Stimulated activated CD8-positive, alpha-beta memory T cell treated with anti-CD3 and anti-CD28 coated beads, Interleukin-7, amount 100 ng/mL, for 1 hour (primary cell): Measurements from ENCODE around the gene TACO1.

Experiments used
- DNase-seq, 2 donors: peaks; one replicate each; pipeline ENCODE4 v3.0.0-alpha.2; 2020; ENCODE audit warnings: low read depth in 2 of 2

Gene TACO1

DNA sequence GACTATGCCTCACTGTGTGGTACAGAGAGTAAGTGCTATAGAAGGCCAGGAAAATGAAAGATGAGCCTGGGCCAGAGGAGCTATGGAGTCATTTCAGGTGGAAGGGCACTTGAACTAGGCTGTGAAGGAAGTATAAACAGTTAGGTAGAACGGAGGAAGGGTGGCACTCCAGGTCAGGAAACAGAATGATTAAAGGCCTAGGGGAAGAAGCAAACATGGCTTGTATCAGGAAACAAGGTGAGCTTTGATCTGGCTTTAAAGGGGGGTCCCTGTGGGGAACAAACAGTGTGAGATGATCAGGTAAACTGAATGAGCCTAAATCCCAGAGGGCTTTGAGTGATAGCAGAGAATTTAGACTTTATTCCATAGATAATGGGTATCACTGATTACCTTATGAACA, 38.4 kb downstream of the TACO1 start:
- DNase-seq: no peak

DNA sequence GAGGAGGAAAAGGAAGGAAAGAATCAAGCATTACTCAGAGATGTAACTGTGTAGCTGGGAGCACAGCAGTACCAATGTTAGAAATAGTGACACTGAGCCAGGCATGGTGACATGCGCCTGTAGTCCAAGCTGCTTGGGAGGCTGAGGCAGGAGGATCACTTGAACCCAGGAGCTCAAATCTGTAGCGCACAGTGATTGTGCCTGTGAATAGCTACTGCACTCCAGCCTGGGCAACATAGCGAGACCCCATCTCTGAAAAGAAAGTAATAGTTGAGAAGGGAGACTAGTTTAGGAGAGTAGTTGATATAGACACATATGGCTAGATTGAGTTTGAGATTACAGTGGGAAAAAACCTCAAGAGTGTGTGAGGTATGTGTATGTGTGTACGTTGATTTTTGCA, 39.3 kb downstream of the TACO1 start:
- DNase-seq: no peak

DNA sequence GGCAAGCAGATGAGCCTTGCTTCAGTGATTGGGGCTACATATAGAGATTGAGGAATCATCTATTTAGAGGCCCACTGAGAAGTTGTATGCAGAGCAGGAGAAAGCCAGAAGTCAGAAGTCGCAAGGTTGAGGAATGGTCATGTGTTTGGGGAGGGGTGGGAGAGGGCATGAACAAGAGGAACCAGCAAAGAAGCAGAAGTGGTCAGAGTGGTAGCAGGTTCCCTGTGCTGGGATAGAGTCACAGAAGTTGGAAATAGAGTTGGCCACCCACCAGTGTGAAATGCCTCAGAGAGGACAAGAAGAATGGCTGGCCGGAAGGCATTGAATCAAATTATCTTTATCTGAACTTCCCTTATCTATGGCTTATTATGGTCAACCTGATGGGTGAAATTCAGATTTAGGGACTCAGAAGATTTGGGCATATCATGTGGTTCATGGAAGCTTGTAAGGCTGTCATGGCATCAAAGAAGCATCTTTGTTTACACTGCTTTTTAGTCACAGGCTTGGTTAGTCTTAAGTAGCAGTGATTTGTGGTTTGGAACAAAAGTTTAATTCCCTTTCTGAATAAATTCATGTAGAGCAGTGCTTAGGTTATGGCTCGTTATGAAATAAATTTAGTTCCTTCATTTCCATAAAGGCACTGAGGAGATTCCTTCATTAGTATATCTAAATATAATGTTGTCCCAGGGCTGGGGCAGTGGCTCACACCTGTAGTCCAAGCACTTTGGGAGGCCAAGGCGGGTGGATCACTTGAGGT, 41.2 kb downstream of the TACO1 start:
- DNase-seq: no peak

DNA sequence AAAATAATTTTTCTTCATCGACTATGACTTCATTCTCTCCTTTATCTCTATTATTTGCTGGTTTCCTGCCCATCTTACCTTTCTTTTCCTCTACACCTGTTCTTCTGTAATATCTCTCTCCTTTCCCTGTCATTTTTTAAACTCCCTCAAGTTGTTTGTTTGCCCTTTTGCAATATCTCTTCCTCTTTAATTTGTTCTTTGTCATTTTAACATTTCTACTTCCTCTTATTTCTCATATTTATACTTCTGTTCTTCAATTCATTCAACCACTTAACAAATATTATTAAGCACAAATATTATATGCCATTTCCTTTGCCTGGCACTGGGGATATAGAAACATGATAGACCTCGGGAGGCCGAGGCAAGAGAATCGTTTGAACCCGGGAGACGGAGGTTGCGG, 44.2 kb downstream of the TACO1 start:
- DNase-seq: no peak

DNA sequence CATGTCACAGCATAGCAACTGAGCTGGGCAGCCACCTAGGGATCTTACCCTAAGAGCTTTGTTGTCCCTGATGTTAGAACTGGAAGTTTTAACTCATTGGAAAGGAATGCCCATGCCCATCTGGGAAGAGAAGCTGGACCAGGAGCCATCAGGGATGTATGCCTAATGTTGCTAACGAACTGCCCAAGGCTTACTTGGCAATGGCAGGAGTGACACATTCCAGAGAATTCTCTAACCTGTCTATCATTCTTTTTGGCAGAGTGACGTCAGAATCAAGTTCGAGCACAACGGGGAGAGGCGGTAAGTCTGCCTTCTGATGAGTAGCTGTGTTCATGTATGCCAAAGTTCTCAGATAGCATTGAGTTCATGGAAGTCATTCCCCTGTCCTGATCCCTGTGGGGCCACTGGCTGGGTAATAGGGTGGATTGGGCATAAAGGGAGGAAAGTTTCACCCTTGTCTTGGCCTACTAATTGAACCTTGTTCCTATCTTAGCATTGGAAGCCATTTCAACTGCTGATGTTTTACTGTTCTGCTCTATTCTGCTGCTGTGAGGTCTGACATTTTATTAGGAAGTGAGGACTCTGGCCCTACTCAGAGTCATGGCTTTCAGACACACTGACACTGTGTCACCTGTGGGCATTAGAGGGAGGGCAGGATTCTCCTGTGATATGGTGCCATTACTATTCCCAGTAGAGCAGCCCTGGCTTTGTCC, 45.2 kb downstream of the TACO1 start:
- DNase-seq: no peak

DNA sequence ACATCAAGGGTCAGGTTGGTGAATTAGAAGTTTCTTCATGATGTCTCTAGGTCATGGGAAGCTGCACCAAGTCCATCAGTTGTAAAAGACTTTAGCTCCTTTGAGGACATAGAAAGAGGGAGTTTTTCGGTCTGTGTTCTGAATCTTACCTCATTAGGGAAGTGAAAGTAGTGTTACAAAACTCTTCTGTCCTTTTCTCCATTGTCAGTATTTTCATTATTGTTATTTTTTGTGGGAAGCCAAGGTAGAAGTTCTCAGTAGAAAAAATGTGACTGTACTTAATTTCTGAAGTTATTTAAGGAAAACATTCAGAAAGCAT, 45.8 kb downstream of the TACO1 start:
- DNase-seq: no peak

DNA sequence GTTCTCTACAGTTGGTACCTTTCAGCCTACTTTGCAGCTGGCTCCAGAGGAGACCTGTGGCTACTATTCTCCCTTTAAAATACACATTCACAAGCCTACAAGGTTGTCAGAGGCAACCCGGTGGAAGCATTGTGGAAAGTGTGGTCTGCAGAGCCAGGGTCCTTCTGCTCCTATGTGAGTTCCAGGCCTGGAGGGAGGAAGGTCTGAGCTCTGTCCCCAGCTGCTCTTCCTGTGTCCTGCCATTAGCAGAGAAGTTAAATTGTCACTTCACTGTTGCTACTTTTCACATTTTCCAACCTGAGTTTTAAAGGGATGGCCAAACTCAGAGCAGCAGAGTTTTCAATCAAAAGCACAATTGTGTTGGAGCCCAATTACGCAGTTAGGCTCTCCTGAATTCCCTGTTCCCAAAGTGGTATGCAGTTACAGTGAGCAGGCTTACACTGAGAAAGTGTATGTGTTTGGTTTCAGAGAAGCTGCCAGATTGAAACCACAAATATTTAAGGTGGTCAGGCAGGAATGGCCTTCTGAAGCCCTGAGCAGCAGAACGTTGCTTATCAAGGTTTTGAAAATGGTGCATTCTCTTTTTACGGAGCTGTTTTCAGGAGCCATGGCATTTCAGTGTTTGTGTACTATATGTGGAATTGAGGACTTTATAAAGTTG, 46.5 kb downstream of the TACO1 start:
- DNase-seq: no peak

DNA sequence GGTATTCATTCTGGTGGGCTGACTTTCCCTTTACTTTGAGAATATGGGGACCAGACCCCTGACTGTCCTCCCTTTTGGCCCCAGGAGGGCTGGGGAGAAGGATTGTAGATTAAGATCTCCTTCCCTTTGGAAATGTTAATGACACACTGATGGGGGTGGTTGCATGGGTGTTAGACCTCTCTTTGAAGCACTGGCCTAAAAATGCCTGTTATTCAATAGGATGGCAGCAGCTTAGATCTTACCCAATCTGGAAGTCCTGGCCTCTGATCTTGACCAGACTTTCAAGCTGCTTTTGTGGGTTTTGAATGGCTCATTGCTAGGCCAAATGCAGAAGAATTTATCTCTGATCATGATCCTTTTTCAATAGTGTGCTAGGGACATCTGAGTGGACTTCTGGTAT, 47.2 kb downstream of the TACO1 start:
- no peak for DNase-seq

DNA sequence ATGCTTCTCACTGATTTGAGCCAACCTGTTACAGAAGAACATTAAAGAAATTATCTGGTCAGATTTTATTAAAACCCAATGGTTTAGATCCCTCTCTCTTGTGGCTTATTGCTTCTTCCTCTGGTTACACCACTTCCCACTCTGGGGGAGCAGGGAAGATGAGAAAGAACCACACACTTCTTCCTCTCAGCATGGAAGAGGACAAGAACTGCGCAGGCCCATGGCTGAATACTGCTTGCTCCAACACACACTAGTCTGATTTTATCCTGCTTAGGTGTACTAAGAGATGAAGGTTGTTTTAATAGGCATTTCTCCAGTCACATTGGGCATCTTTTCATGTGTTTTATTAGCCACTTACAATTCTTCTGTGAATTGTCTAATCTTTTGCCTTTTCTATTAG, 49.1 kb downstream of the TACO1 start:
- DNase-seq: no peak

DNA sequence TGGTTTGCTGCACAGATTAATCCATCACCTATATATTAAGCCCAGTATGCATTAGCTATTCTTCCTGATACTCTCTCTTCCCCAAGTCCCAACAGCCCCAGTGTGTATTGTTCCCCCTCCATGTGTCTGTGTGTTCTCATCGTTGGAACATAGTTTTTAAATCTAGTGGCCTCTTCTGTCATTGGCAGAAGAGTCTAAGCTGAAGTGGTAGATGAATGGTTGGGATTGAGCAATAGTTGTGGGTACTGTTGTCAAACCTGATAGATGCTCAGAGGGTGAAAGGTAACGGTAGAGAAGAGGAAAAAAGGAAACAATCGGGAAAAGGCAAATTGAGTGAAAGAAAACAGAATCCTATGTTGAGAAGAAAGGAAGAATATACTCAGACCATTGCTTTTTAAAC, 51.4 kb downstream of the TACO1 start:
- no peak for DNase-seq

DNA sequence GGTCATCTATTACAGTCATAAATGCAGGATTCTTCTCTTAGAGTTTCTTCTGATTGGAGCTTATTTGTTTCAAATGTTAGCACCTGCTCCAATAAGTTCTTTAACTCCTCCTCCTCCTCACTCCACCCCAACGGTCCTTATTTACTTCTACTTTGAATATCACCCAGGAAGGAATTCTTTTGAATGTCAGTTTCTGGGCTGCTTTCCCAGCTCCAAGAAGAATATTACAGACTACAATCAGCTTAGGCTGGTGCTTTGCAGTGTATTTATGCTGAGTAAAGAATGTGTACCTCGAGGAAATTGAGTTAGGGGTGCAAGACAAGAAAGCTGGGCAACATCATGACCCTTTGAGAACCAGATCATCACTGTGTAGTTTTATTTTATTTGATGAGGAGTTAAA, 52.4 kb downstream of the TACO1 start:
- no peak for DNase-seq

DNA sequence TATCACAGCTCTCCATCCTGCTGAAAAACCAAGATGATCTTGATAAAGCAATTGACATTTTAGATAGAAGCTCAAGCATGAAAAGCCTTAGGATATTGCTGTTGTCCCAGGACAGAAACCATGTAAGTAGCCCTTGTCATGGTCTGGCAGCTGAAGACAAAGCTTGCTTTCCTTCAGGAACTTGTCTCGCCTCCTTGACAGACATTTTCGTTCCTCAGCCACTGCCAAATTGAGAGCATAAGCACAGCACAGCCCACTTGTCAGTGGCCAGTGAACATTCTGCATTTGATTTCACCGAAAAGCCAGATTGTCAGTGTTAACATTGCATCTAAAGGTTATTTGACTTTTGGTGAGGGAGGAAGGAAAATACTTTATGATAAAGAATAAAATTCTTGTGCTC, 57.1 kb downstream of the TACO1 start:
- DNase-seq: no peak
